22Rv1 (cell line): ENCODE results near the gene IGF1R.

Source experiments
- ZFX ChIP-seq: fragments of 450-650 bp; IDR thresholded peaks from 2 replicates; pipeline ENCODE4 v1.6.1; 2017; ENCODE audit warnings: antibody characterized with exemption, borderline replicate concordance
- TF ChIP-seq, protein P1 (sequence below): fragments of 450-650 bp; IDR thresholded peaks from 2 replicates; pipeline ENCODE4 v1.5.1; 2017; ENCODE audit warnings: mild to moderate bottlenecking

DNA sequence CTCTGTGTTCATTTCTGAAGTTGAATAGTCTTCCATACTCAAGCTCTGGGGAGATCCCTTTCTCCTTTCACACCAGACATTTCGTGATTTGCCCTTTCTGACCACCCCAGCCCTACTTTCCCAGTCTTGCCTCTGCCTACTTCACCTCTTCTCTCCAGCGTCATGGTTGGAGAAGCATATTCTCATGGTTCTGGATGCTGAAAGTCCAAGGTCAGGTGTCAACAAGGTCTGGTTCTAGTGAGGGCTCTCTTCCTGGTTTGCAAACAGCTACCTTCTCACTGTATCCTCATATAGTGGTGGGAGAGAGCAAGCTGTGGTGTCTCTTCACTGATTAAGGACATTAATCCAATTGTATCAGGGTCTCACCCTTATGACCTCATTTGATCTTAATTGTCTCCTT, 169.4 kb downstream of the IGF1R start:
- TF ChIP-seq, protein P1, sequence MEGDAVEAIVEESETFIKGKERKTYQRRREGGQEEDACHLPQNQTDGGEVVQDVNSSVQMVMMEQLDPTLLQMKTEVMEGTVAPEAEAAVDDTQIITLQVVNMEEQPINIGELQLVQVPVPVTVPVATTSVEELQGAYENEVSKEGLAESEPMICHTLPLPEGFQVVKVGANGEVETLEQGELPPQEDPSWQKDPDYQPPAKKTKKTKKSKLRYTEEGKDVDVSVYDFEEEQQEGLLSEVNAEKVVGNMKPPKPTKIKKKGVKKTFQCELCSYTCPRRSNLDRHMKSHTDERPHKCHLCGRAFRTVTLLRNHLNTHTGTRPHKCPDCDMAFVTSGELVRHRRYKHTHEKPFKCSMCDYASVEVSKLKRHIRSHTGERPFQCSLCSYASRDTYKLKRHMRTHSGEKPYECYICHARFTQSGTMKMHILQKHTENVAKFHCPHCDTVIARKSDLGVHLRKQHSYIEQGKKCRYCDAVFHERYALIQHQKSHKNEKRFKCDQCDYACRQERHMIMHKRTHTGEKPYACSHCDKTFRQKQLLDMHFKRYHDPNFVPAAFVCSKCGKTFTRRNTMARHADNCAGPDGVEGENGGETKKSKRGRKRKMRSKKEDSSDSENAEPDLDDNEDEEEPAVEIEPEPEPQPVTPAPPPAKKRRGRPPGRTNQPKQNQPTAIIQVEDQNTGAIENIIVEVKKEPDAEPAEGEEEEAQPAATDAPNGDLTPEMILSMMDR: no peak
- no peak for TF ChIP-seq ZFX
